OCI-LY3 (cell line): ENCODE results near the gene MKLN1.

ENCODE experiments used
- H2AFZ ChIP-seq: fragments of 200-600, 300-600 bp; shearing (Covaris generic); 2 replicates; pipeline ENCODE4 v1.6.0; 2014; ENCODE audit warnings: antibody characterized with exemption, low read depth, low read length
- H3K27ac ChIP-seq: fragments of 200-600, 300-600 bp; sonication (generic); 2 replicates; pipeline ENCODE4 v1.5.1; 2014; ENCODE audit warnings: mild to moderate bottlenecking, low read length, moderate library complexity, mixed read lengths
- H3K27me3 ChIP-seq: fragments of 200-600, 300-600 bp; sonication (generic); 2 replicates; pipeline ENCODE4 v1.6.1; 2014; ENCODE audit warnings: low read depth, low read length, mixed read lengths
- H3K36me3 ChIP-seq: fragments of 200-600, 300-600 bp; sonication (generic); replicated peaks from 2 replicates; pipeline ENCODE3; 2014; ENCODE audit warnings: low read depth, low read length, mixed read lengths
- H3K4me1 ChIP-seq: fragments of 300-600, 200-600 bp; sonication (generic); 2 replicates; pipeline ENCODE4 v1.6.1; 2014; ENCODE audit warnings: low read length, mixed read lengths
- H3K4me2 ChIP-seq: fragments of 200-600, 300-600 bp; sonication (generic); 2 replicates; pipeline ENCODE4 v1.6.1; 2014; ENCODE audit warnings: low read length, mixed read lengths
- H3K4me3 ChIP-seq: fragments of 300-600, 200-600 bp; sonication (generic); 2 replicates; pipeline ENCODE4 v1.5.1; 2014; ENCODE audit warnings: antibody characterized with exemption, mild to moderate bottlenecking, low read length, moderate library complexity
- H3K79me2 ChIP-seq: fragments of 300-600, 200-600 bp; shearing (Covaris generic); 2 replicates; pipeline ENCODE4 v1.6.1; 2014; ENCODE audit warnings: mild to moderate bottlenecking, low read length, mixed read lengths
- H3K9ac ChIP-seq: fragments of 300-600, 200-600 bp; shearing (Covaris generic); 2 replicates; pipeline ENCODE4 v1.6.0; 2014; ENCODE audit warnings: mild to moderate bottlenecking, low read length, moderate library complexity
- H3K9me3 ChIP-seq: fragments of 200-600, 300-600 bp; shearing (Covaris generic); 2 replicates; pipeline ENCODE4 v1.6.1; 2014; ENCODE audit warnings: low read length, mixed read lengths; ENCODE audit not compliant: insufficient read depth
- H4K20me1 ChIP-seq: fragments of 200-600, 300-600 bp; sonication (generic); 2 replicates; pipeline ENCODE4 v1.6.1; 2016; ENCODE audit warnings: low read length, mixed read lengths; ENCODE audit not compliant: insufficient read depth
- EZH2phosphoT487 ChIP-seq: fragments of 200-600 bp; shearing (Covaris generic); IDR thresholded peaks from 2 replicates; pipeline ENCODE4 v1.6.1; 2018; ENCODE audit warnings: antibody characterized with exemption, mixed run types, low read depth
- TF ChIP-seq, protein P1 (sequence below): fragments of 200-600, 300-600 bp; sonication (generic); IDR thresholded peaks from 2 replicates; pipeline ENCODE4 v1.5.1; 2014; ENCODE audit warnings: antibody characterized with exemption, low read length, low read depth

MKLN1 gene

DNA sequence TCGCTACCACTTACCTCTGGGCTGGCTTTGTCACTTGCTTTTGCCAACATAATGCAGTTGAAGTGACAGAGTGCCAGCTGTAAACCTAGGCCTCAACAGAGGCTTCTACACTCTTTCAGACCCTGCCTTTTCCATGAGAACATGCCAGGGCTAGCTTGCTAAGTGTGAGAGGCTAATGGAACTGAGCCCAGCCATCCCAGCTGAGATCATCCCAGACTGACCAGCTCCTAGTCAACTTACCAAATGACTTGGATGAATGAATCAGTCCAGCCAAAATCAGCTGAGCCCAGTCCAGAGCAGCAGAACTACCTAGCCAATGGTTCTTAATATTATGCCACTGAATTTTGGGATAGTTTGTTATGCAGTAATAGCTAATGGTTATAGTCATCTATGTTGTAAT is 34.7 kb upstream of the MKLN1 start:
- 0 out of 2 replicates have a peak, but pooled peaks cover 8% of the 10 kb centered on the region for H3K27me3 ChIP-seq
- no peak overlapping the region for H3K9ac ChIP-seq
- no peaks in the 10 kb centered on the region for H3K79me2 ChIP-seq
- no peak overlapping the region for H2AFZ ChIP-seq
- no peaks in the 10 kb centered on the region for H3K4me1 ChIP-seq
- no peaks in the 10 kb centered on the region for H4K20me1 ChIP-seq
- H3K4me3 ChIP-seq: no peak overlapping the region
- H3K27ac ChIP-seq: no peak overlapping the region
- no peak overlapping the region for H3K4me2 ChIP-seq
- H3K36me3 ChIP-seq: no peaks in the 10 kb centered on the region
- TF ChIP-seq, protein P1, sequence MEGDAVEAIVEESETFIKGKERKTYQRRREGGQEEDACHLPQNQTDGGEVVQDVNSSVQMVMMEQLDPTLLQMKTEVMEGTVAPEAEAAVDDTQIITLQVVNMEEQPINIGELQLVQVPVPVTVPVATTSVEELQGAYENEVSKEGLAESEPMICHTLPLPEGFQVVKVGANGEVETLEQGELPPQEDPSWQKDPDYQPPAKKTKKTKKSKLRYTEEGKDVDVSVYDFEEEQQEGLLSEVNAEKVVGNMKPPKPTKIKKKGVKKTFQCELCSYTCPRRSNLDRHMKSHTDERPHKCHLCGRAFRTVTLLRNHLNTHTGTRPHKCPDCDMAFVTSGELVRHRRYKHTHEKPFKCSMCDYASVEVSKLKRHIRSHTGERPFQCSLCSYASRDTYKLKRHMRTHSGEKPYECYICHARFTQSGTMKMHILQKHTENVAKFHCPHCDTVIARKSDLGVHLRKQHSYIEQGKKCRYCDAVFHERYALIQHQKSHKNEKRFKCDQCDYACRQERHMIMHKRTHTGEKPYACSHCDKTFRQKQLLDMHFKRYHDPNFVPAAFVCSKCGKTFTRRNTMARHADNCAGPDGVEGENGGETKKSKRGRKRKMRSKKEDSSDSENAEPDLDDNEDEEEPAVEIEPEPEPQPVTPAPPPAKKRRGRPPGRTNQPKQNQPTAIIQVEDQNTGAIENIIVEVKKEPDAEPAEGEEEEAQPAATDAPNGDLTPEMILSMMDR: no peak
- TF ChIP-seq EZH2phosphoT487: no peak
- no peaks in the 10 kb centered on the region for H3K9me3 ChIP-seq

- Histone ChIP-seq H3K9me3 (no peaks in the 10 kb centered on the region), H3K79me2 (no peaks in the 10 kb centered on the region), H3K4me1 (peaks cover 4% of the 10 kb centered on the region; the same call in 1 of the 2 replicates), H3K36me3 (no peaks in the 10 kb centered on the region), H3K4me2 (no peak overlapping the region), H2AFZ (no peak overlapping the region), H3K27ac (no peak overlapping the region), H3K9ac (no peak overlapping the region), H3K4me3 (no peak overlapping the region), H3K27me3 (0 out of 2 replicates have a peak, but pooled peaks cover 8% of the 10 kb centered on the region), H4K20me1 (no peaks in the 10 kb centered on the region)
- TF ChIP-seq, protein P1: no peak
- no peak for TF ChIP-seq EZH2phosphoT487
These were observed 33.1 kb upstream of the MKLN1 start for GRCh38 chr7:131294553-131294952.

DNA sequence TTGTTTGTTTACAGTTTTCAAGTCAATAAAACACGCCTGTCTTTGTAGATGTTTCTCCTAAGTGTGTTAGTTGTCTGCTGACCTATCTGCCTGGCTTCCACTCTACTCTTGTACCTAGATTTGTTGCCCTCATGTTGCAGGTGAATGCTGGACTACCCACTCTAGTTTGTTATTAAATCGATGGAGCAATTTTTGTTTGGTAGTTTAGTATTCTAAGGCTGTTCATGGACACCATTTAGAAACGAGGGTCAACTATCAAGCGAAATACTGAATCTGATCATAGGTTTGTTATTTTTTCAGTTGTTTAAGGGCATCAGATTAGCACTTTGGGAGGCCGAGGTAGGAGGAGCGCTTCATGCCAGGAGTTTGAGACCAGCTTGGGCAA is 29.1 kb upstream of the MKLN1 start:
- Histone ChIP-seq H3K4me1 (peaks cover 4% of the 10 kb centered on the region; the same call in 1 of the 2 replicates), H3K79me2 (no peaks in the 10 kb centered on the region), H3K4me3 (no peak overlapping the region), H3K27me3 (no peaks in the 10 kb centered on the region), H4K20me1 (no peaks in the 10 kb centered on the region), H2AFZ (no peak overlapping the region), H3K9ac (no peak overlapping the region), H3K4me2 (no peak overlapping the region), H3K36me3 (no peaks in the 10 kb centered on the region), H3K9me3 (no peaks in the 10 kb centered on the region), H3K27ac (no peak overlapping the region)
- no peak for TF ChIP-seq EZH2phosphoT487
- TF ChIP-seq, protein P1: no peak

GRCh38 chr7:131299074-131299473 is 28.6 kb upstream of the MKLN1 start:
- TF ChIP-seq, protein P1: no peak
- TF ChIP-seq EZH2phosphoT487: no peak
- no peaks in the 10 kb centered on the region for H3K27me3 ChIP-seq
- no peaks in the 10 kb centered on the region for H3K9me3 ChIP-seq
- no peak overlapping the region for H2AFZ ChIP-seq
- no peak overlapping the region for H3K4me3 ChIP-seq
- H3K9ac ChIP-seq: no peak overlapping the region
- no peaks in the 10 kb centered on the region for H3K36me3 ChIP-seq
- no peaks in the 10 kb centered on the region for H3K79me2 ChIP-seq
- no peaks in the 10 kb centered on the region for H4K20me1 ChIP-seq
- H3K4me1 ChIP-seq: peaks cover 4% of the 10 kb centered on the region; the same call in 1 of the 2 replicates
- H3K27ac ChIP-seq: no peak overlapping the region
- no peak overlapping the region for H3K4me2 ChIP-seq
